ENCODE measurements around the gene ELF3.
"Not testable (repeated sequence)": the region's sequence is repeated elsewhere in the genome, so short reads cannot be mapped to it uniquely, and the experiment has no call there.

Gene ELF3

DNA sequence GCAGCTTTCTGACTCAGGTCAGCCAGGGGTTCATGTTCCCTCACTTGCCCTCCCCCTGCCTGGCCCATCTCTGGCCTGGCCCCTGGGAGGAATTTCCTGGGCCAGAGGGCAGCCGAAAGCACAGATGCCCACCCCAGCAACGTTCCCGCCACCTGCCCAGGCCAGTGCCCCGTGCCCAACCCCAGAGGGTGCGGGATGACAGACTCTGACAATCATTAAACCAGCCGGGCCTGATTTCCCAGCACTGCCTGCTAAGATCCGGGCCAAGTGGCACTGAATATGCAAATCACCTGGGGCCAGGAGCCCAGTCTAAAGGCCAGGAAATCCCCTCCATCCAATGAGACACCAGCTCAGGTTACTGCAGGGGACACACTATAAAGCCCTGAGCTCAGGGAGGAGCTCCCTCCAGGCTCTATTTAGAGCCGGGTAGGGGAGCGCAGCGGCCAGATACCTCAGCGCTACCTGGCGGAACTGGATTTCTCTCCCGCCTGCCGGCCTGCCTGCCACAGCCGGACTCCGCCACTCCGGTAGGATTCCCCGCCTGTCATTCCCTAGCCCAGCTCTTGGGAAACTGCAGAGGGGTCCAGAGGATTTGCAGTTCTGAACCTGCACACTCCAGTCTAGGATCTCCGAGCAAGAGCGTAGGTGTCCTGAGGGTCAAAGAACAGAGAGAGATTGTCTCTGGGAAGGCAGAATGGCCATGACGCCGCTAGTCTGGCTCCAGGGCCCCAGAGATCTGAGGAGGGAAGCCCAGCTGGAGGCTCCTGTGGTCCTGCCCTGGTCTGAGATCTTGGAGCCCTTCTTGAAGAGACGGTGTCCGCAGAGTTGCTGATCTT lies at the start of gene ELF3:
Gene ELF3 (plus strand): TSS at position 408 of the 836 bp plus-strand sequence. CDS start 550 bp downstream, outside the sequence.
- DNase-seq, result no peak

DNA sequence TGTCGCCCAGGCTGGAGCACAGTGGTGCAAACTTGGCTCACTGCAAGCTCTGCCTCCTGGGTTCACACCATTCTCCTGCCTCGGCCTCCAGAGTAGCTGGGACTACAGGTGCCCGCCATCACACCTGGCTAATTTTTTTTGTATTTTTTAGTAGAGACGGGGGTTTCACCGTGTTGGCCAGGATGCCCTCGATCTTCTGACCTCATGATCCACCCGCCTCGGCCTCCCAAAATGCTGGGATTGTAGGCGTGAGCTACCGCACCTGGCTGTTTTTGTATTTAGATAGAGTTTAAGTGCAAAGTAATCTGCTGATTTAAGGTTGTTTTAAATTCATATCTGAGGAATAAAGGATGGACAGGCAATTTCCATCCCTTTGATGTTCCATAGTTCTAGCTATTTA lies 48.0 kb upstream of the ELF3 start:
- not testable (repeated sequence) for DNase-seq

DNA sequence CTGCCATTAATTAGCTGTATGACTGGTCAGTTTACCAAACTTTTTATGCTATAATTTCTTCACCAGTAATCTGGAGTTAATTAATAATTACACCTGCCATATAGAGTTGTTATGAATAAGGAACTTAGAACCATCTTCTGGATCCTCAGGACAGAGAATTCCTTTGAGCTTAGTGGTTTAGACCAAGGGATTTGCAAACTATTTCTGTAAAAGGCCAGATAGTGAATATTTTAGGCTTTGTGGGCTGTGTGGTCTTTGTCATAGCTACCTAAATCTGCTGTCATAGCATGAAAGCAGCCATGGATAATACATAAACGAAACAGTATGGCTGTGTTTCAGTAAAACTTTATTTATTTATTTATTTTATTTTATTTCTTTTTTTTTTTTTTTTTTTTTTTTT lies 46.1 kb upstream of the ELF3 start:
- no peak for DNase-seq

DNA sequence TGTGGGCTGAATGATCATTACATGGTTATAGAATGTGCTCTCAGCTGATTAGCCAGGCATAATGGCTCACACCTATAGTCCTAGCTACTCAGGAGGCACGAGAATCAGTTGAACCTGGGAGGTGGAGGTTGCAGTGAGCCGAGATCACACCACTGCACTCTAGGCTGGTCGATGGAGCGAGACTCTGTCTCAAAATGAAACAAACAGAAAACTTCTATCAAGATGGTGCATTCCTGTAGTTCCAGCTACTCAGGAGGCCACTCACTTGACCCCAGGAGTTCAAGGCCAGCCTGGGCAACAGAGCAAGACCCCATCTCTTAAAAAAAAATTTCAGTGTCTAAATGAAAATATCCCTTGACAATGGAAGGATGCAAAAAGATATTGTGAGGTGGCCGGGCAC lies 44.2 kb upstream of the ELF3 start:
- DNase-seq, result no peak

DNA sequence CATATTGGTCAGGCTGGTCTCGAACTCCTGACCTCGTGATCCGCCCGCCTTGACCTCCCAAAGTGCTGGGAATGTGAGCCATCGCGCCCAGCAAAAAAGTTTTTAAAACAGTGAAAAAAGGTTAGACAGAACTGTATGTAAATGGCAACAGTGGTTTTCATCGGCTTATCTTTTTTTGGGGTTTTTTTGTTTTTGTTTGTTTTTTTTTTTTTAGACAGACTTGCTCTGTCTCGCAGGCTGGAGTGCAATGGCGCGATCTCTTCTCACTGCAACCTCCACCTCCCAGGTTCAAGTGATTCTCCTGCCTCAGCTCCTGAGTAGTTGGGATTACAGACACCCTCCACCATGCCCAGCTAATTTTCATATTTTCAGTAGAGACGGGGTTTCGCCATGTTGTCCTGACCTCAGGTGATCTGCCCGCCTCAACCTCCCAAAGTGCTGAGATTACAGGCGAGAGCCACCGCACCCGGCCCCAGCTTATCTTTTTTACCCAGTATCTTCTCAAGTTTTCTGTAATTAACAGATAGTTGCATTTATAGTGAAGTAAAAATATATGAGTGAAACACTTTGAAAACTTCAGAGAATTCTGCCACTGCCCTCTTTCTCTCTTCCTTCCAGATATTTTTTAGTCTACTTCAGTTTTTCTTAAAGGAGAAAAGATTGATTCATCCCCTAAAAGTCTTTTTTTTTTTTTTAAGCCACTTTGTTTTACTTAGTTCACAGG lies 42.0 kb upstream of the ELF3 start:
- no peak for DNase-seq

DNA sequence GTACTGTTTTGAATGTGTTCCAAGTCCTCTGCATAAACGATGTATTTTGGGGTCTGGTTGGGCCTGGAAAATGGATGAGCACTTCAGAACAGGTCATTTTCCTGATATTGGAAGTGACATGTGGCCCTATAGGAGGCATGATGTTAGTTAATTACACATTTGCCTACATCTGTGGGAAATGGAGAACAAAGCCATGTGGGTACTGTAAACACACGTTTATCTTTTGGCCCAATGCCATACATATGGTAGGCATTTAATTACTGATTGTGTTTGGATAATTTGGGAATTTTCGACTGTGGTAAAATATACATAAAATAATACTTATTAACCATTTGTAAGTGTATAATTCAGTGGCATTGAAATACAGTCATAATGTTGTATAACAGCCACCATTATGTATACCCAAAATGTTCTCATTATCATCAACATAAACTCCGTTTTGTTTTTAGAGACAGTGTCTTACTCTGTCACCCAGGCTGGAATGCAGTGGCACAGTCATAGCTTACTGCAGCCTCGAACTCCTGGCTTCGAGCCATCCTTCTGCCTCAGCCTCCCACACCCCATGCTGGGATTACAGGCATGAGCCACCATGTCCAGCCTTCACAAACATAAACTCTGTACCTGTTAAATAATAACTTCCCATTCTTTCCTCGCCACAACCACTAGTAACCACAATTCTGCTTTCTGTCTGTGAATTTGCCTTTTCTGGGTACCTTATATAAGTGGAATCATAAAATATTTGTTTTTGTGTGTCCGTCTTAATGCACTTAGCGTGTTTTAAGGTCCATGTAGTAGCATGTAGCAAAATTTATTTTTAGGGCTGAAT lies 39.8 kb upstream of the ELF3 start:
- DNase-seq, result no peak

DNA sequence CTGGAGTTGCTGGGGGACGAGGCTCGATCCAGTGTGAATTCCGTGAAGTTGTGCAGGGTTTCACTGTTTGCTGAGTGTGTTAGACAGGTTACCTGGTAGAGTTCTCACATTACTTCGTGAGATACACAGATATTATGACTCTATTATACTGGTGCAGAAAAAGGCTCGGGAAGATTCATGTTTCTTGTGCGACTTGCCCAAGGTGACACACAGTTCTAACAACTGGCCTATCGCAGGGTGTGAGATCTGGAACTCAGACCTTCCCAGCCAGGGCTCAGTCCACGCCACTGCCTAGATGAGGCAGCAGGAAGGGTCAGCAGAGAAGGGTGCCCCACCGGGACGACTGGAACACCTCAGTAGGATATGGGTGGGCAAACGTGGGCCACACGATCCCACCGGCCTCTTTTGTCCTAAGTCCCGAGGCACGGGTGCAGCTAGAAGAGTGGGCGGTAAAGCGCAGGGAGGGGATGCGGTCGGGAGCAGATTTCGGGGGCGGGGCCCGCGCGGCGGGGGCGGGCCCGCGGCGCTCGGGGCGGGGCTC lies 28.2 kb upstream of the ELF3 start:
- peak; percentile 74 for DNase-seq

DNA sequence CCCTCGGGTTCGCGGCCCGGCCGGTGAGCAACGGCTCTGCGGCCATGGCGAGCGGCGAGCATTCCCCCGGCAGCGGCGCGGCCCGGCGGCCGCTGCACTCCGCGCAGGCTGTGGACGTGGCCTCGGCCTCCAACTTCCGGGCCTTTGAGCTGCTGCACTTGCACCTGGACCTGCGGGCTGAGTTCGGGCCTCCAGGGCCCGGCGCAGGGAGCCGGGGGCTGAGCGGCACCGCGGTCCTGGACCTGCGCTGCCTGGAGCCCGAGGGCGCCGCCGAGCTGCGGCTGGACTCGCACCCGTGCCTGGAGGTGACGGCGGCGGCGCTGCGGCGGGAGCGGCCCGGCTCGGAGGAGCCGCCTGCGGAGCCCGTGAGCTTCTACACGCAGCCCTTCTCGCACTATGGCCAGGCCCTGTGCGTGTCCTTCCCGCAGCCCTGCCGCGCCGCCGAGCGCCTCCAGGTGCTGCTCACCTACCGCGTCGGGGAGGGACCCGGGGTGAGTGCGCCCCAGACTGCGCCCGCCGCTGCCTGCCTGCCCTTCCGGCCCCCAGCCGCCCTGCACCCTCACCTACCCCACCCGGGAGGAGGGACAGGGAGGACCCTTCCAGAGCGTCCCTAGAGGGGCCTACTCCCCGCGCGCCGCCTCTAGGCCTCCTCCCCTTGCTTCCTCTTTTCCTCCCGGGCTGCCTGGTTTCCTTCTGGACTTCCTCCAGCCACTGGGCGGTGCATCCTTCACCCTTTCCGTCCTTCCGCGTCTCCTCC lies 27.6 kb upstream of the ELF3 start, which contains the start of gene RNPEP:
Gene RNPEP (plus strand): TSS at position 26 of the 757 bp plus-strand sequence. CDS start 19 bp downstream, at position 45.
- DNase-seq, result peak; percentile 55

DNA sequence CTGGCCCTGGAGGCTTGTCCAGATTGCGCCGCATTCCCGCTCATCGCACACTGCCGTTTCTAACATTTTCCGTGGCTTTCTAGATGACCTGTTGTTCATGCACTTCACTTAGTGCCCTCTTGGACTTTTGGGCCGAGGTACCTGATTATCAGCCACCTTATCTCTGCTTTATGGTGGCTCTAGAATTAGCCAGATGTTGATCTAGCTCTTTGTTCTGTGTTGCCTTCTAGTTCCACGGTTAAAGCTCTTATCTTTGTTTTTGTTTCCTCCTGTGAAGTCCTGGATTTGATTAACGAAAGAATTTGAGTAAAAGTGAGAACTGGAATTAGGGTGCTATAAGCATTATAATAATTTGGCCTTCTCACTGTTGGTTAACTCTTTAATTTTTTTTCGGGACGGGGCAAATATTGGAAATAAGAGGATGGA lies 27.0 kb upstream of the ELF3 start:
- peak; percentile 29 for DNase-seq

DNA sequence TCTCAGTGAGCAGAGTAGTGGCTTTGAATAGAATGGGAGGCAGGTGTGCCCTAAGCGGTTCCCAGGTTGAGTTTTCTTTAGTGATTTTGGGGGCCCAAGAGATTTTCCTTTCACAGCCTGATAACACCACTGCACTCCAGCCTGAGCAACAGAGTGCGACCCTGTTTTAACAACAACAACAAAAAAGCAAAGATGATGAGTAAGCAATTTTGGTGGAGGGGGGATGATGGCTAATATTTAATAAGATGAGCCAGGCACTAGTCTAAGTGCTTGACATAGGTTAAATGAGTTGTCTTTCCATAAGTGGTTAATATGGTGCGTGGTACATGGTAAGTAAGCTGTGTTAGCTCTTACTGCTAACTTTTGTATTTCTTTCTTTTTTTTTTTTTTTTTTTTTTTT lies 25.9 kb upstream of the ELF3 start:
- no peak for DNase-seq

DNA sequence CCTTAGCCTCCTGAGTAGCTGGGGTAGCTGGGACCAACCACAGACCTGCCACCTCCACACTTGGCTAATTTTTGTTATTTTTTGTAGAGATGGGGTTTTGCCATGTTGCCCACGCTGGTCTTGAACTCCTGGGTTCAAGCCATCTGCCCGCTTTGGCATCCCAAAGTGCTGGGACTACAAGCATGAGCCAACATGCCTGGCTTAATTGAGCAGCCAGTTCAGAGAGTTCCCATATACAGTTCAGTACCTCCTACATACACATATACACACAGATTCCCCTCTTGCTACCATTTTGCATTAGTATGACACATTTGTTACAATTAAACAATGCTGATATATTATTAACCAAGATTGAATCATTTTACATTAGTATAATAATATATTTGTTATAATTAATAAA lies 25.0 kb upstream of the ELF3 start:
- no peak for DNase-seq

DNA sequence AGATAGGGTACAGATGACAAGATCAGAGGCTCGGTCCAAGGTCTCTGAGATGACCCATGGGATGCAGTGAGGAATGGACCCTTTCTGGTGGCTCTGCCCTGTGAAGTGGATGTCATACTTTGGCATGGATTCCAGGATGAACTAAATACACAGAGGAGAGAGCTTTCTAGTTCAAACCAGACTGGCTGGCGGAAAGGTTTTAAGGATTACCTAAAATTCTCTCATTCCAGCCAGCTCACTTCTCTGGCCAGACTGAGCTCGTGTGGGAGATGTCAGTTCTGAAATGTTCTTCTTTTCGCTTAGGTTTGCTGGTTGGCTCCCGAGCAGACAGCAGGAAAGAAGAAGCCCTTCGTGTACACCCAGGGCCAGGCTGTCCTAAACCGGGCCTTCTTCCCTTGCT lies 21.8 kb upstream of the ELF3 start:
- DNase-seq, result no peak

DNA sequence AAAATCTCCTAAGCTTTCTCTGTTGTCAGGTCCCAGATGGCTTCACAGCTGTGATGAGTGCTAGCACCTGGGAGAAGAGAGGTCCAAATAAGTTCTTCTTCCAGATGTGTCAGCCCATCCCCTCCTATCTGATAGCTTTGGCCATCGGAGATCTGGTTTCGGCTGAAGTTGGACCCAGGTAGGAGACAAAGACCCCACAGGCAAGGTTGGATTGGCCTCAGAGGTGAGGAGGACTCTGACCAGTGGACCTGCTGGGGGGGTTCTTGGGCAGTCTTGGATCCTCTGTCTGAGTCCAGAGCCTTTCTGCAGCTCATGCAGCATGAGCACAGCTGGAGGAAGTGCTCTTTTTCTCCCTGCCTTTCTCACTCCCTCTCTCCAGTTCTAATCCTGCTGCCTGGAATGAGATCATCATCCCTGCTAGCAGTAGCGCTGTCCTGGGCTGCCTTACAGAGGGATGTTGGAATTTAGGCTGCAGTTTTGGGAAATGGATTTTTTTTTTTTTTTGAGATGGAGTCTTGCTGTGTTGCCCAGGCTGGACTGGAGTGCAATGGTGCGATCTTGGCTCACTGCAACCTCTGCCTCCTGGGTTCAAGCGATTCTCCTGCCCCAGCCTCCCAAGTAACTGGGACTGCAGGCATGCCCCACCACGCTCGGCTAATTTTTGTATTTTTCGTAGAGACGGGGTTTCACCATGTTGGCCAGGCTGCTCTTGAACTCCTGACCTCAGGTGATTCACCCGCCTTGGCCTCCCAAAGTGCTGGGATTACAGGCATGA lies 20.8 kb upstream of the ELF3 start:
- no peak for DNase-seq

DNA sequence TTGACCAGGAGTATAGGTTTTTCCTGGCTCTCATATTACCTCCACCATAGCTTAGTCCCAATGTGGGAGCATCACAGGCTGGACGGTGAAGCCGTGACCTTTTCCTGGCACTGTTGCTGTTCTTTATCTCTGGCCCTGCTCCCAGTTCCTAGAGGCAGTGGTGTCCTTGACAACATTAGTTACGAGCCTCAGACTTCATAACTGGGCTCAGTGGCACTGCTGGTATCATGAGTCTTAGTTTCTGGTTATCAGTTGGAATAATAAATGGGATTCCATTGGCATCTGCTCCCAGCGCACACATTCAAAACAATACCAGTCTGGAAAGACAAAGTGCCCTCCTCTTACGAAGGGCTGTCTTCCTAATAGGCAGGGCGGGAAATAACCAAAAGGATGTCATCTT lies 20.0 kb upstream of the ELF3 start:
- no peak for DNase-seq

DNA sequence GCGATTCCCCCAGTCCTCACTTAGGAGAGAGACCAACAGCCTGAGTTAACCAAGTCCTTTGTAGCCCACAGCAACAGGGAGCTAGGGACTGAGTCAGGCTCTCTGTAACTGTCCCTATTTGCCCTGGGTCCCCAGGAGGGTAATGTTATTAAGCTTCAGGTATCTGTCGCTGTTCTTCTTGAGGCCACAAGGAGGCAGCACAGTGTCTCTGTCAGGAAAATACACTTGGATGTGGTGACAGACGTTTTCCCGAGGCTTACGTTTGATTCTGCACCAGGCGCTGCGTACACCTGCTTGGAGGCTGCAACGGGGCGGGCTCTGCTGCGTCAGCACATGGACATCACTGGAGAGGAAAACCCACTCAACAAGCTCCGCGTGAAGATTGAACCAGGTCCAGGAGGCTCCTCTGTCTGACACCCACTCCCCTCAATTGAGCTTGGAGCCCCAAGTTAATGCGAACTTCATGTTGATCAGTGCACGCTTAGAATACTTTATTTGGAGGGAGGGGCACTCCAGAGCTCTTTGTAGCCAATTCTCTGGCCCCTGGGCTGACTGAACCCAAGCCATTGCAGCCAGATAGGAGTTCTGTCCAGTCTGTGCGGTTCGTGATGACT lies 10.7 kb upstream of the ELF3 start:
- DNase-seq, result peak; percentile 39

DNA sequence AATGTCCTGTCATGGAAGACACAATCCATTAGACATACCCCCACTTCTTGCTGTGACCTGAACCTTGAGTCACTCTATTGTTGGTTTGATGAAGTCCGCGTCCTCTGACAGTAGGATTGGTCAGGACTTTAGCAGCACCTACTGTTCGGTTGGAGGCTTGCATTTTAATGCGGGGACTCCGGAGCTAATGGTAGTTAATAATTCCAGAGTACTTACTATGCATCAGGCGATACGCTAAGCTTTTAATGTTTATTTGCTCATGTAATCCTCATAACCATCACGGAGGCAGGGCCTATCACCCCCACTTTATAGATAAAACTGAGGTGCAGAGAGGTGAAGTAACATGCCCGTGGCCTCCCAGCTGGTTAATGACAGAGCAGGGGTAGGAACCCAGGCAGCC lies 7.9 kb upstream of the ELF3 start:
- DNase-seq, result no peak

DNA sequence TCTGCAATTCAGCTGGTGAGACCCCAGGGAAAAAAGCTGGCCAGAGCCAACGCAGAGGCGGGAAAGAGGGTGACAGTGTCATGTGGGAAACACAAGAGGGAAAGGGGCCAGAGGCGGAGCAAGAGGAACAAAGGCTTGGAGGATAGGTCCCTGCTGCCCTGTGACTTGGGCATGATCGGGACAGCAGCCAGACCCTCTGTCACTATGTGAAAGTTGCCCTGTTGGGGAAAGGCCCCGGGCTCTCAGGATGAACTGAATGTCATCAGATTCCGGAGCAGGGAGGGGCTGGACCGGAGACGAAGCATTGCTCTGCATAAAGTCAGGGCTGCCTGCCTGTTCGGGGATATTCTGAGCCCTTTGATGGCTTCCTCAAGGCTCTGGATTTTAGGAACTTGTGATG lies 5.7 kb upstream of the ELF3 start:
- no peak for DNase-seq

DNA sequence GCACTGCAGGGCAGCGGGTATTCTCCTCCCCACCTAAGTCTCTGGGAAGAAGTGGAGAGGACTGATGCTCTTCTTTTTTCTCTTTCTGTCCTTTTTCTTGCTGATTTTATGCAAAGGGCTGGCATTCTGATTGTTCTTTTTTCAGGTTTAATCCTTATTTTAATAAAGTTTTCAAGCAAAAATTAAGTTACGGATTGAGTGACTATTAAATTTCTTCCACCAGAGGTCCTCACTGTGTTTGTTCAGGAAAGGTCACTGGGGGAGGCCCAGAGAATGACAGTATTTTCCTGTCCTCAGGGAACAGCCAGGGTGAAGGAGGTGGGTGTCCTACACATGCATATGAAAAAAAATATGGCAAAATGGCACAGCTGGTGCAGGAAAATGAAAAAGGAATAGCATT lies 4.4 kb upstream of the ELF3 start:
- no peak for DNase-seq

DNA sequence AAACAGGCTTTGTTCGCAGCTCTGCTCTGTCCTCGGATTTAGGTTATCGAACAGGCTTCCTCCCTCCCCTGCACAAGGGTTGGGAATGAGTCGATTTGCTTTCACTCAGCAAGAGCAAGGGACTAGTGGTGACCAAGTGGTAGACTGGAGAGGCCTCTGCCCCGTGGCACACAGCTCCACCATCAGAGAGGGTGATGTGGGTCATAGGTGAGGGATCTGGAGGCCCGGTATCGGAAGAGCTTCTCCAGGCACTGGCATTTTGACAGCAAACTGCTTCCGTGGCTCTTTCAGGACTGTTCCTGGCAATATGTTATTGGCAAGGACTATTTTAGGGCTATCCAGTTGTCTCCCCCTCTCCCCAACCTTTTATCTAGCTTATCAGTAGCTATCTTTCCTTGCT lies 3.1 kb upstream of the ELF3 start:
- no peak for DNase-seq

DNA sequence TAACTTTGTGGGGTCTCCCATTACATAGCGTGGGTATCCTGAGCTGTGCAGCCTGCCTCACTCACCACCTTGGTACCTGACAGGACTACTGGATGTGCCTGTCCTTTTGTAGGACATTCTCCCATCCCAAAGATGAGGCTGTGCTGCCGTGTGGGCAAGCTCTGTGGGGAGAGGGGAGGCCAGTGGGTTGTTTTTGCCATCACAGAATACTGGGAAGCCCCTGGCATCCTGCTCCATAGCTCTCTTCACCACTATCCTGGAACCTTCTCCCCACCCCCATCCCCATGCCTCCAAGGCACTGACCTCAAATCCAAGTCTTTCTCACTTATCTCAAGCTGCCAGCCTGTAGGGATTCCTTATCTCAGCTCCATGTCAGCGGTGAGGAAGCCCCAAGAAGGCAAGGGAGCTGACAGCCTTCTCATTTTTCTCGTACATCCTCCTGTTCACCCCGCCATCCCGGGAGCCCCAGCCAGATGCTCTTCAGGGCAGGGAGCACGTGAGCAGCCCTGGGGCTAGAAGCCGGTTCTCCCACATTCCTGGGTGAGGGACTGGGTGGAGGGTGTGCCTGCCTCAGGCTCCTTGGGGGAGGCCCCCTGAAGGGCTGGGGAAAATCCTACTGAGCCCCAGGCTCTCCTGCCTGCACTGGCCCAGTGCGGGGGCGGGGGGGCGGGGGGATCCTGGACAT lies 2.4 kb upstream of the ELF3 start:
- no peak for DNase-seq
